HEK293T (cell line): ENCODE results near the gene NT5C2.
"Not testable (repeated sequence)": the region's sequence is repeated elsewhere in the genome, so short reads cannot be mapped to it uniquely, and the experiment has no call there.

Experiments
- CTCF ChIA-PET: fragments of 350-600 bp; formaldehyde crosslinking; extraction: SDS; loops from one replicate; lab custom pipeline; 2021; ENCODE audit warnings: antibody characterized with exemption, inconsistent platforms; lab: Yijun Ruan, JAX
- POLR2A ChIA-PET: fragments of 350-600 bp; formaldehyde crosslinking; extraction: SDS; loops from one replicate; lab custom pipeline; 2020; ENCODE audit warnings: antibody characterized with exemption, inconsistent platforms; lab: Yijun Ruan, JAX
- DNase-seq: peaks from one replicate; pipeline ENCODE4 v3.0.0; 2012; ENCODE audit warnings: mixed read lengths; ENCODE audit errors: extremely low spot score
- ARNT ChIP-seq: fragments of 450-650 bp; IDR thresholded peaks from 2 replicates; pipeline ENCODE4 v1.6.1; 2017; ENCODE audit warnings: mild to moderate bottlenecking
- BHLHE40 ChIP-seq: fragments of 450-650 bp; IDR thresholded peaks from 2 replicates; pipeline ENCODE4 v1.6.1; 2016; ENCODE audit warnings: mild to moderate bottlenecking, moderate library complexity, borderline replicate concordance
- CTBP1 ChIP-seq: fragments of 450-650 bp; IDR thresholded peaks from 2 replicates; pipeline ENCODE4 v1.6.1; 2016; ENCODE audit warnings: borderline replicate concordance
- ELF4 ChIP-seq: fragments of 450-650 bp; IDR thresholded peaks from 2 replicates; pipeline ENCODE4 v1.6.1; 2017; ENCODE audit warnings: antibody characterized with exemption
- FOXA1 ChIP-seq: fragments of 450-650 bp; IDR thresholded peaks from 2 replicates; pipeline ENCODE4 v1.6.1; 2016; ENCODE audit warnings: mild to moderate bottlenecking
- FOXK2 ChIP-seq: fragments of 450-650 bp; IDR thresholded peaks from 2 replicates; pipeline ENCODE4 v1.6.1; 2016; ENCODE audit warnings: mild to moderate bottlenecking
- FOXM1 ChIP-seq: fragments of 450-650 bp; IDR thresholded peaks from 2 replicates; pipeline ENCODE4 v1.6.1; 2017; ENCODE audit warnings: mild to moderate bottlenecking, borderline replicate concordance
- HDGF ChIP-seq: fragments of 450-650 bp; IDR thresholded peaks from 2 replicates; pipeline ENCODE4 v1.6.1; 2017; ENCODE audit warnings: antibody characterized with exemption, borderline replicate concordance
- L3MBTL2 ChIP-seq: fragments of 450-650 bp; conservative IDR thresholded peaks from 2 replicates; pipeline ENCODE4 v1.6.1; 2016; ENCODE audit warnings: mild to moderate bottlenecking
- LEF1 ChIP-seq: fragments of 450-650 bp; IDR thresholded peaks from 2 replicates; pipeline ENCODE4 v1.6.1; 2017; ENCODE audit warnings: mild to moderate bottlenecking, borderline replicate concordance
- NFRKB ChIP-seq: fragments of 450-650 bp; IDR thresholded peaks from 2 replicates; pipeline ENCODE4 v1.6.1; 2016; ENCODE audit warnings: mild to moderate bottlenecking, moderate library complexity
- PKNOX1 ChIP-seq: fragments of 450-650 bp; IDR thresholded peaks from 2 replicates; pipeline ENCODE4 v1.6.1; 2016
- SP1 ChIP-seq: fragments of 450-650 bp; IDR thresholded peaks from 2 replicates; pipeline ENCODE4 v1.6.1; 2017
- SUZ12 ChIP-seq: fragments of 450-650 bp; IDR thresholded peaks from 2 replicates; pipeline ENCODE4 v1.6.1; 2016; ENCODE audit warnings: mild to moderate bottlenecking
- TARDBP ChIP-seq: fragments of 450-650 bp; IDR thresholded peaks from 2 replicates; pipeline ENCODE4 v1.6.1; 2016
- ZNF384 ChIP-seq: fragments of 450-650 bp; IDR thresholded peaks from 2 replicates; pipeline ENCODE4 v1.6.1; 2016

The NT5C2 gene

GRCh38 chr10:103171278-103171677 is 21.8 kb downstream of the NT5C2 start:
- DNase-seq: no peak
- TF ChIP-seq TARDBP: no peak
- no peak for TF ChIP-seq NFRKB
- TF ChIP-seq HDGF: no peak
- no peak for TF ChIP-seq LEF1
- no peak for TF ChIP-seq FOXM1
- TF ChIP-seq L3MBTL2: no peak
- no peak for TF ChIP-seq BHLHE40
- TF ChIP-seq SP1: no peak
- ChIA-PET CTCF (no interaction called here), POLR2A (no interaction called here)

- ChIA-PET CTCF (no interaction called here), POLR2A (no interaction called here)
- TF ChIP-seq PKNOX1 (no peak), SUZ12 (no peak), TARDBP (no peak), NFRKB (no peak), SP1 (no peak), ZNF384 (no peak), FOXM1 (no peak), L3MBTL2 (no peak), CTBP1 (no peak), FOXK2 (no peak), ELF4 (no peak)
- DNase-seq: no peak
These were observed 24.6 kb downstream of the NT5C2 start for GRCh38 chr10:103168438-103168837.

GRCh38 chr10:103167554-103167953 is 25.5 kb downstream of the NT5C2 start:
- POLR2A ChIA-PET, CTCF ChIA-PET, DNase-seq: not testable (repeated sequence)

GRCh38 chr10:103166523-103166922 is 26.5 kb downstream of the NT5C2 start:
- POLR2A ChIA-PET: no interaction called here
- DNase-seq: no peak
- CTCF ChIA-PET: no interaction called here
- TF ChIP-seq ELF4: no peak
- TF ChIP-seq ZNF384: no peak
- TF ChIP-seq SUZ12: no peak
- TF ChIP-seq FOXK2: no peak
- TF ChIP-seq SP1: no peak
- no peak for TF ChIP-seq ARNT
- no peak for TF ChIP-seq PKNOX1
- no peak for TF ChIP-seq BHLHE40

GRCh38 chr10:103163766-103164403 is 29.2 kb downstream of the NT5C2 start:
- CTCF ChIA-PET: interaction anchor here (0.6 to 0.7 kb wide), 2 partner anchors 12 to 15 kb away, joined by 4 to 7 read pairs; no protein-coding TSS in a partner anchor

GRCh38 chr10:103157246-103157645 is 35.8 kb downstream of the NT5C2 start:
- CTCF ChIA-PET: no interaction called here
- no peak for DNase-seq
- TF ChIP-seq L3MBTL2 (no peak), ARNT (no peak), PKNOX1 (no peak), SP1 (no peak), TARDBP (no peak), HDGF (no peak), ELF4 (no peak), NFRKB (no peak), FOXM1 (no peak), FOXK2 (no peak), LEF1 (no peak), CTBP1 (no peak), BHLHE40 (no peak), SUZ12 (no peak), FOXA1 (no peak), ZNF384 (no peak)
- POLR2A ChIA-PET: no interaction called here

More at GRCh38 chr10:103163766-103164403, 29.2 kb downstream of the NT5C2 start:
- DNase-seq, POLR2A ChIA-PET: not testable (repeated sequence)

- POLR2A ChIA-PET: interaction anchor here (1.3 kb wide), 1 partner anchor 37 kb away, joined by 5 read pairs; the partner anchor contains the start of gene NT5C2
- CTCF ChIA-PET: interaction anchor here (1.2 kb wide), 1 partner anchor 89 kb away, joined by 3 read pairs; no protein-coding TSS in a partner anchor
- no peak for DNase-seq
- TF ChIP-seq ZNF384 (no peak), TARDBP (no peak), FOXA1 (no peak), PKNOX1 (no peak), L3MBTL2 (no peak), CTBP1 (no peak), ARNT (no peak), LEF1 (no peak), FOXK2 (no peak), BHLHE40 (no peak), FOXM1 (no peak), SUZ12 (no peak), SP1 (no peak), NFRKB (no peak), ELF4 (no peak), HDGF (no peak)
These were observed 37.5 kb downstream of the NT5C2 start for GRCh38 chr10:103155471-103156085.
